CD14-positive monocyte (primary cell): ENCODE data around the gene IL16. TPM values are rescaled to one million over a fixed set of nuclear protein-coding genes. Genes with fewer than 3 reads are reported as not detected.

ENCODE experiments used
- DNase-seq, 3 donors: peaks; one replicate each; pipeline ENCODE4 v3.0.0-alpha.2; 2011 to 2022
- H2AFZ ChIP-seq: 2 replicates; pipeline ENCODE4 v1.6.0; 2012; ENCODE audit warnings: mild to moderate bottlenecking, low read depth, low read length, inconsistent platforms; ENCODE audit not compliant: insufficient read depth, poor library complexity, severe bottlenecking
- H3K27ac ChIP-seq, 2 donors: 1 replicate in 1 of 2; 2 replicates in 1 of 2; pipeline ENCODE4 v1.5.1; 2012 to 2013; ENCODE audit warnings: low read length in 2 of 2, control low read depth in 1 of 2, inconsistent platforms in 1 of 2, low read depth in 1 of 2, mild to moderate bottlenecking in 1 of 2
- H3K27me3 ChIP-seq, 2 donors: one replicate each; pipeline versions ENCODE4 v1.6.0 to v1.6.1; 2011 to 2013; ENCODE audit warnings: low read length in 2 of 2; ENCODE audit not compliant: control insufficient read depth in 2 of 2, insufficient read depth in 2 of 2
- H3K36me3 ChIP-seq, 2 donors: replicated peaks in 1 of 2; 1 replicate in 1 of 2; 2 replicates in 1 of 2; pipeline versions ENCODE4 v1.5.1 to v1.6.1; 2012 to 2013; ENCODE audit warnings: low read length in 2 of 2, control low read depth in 1 of 2, inconsistent platforms in 1 of 2, mild to moderate bottlenecking in 1 of 2; ENCODE audit not compliant: insufficient read depth in 2 of 2, control insufficient read depth in 1 of 2
- H3K4me1 ChIP-seq, 2 donors: 1 replicate in 1 of 2; 2 replicates in 1 of 2; pipeline versions ENCODE4 v1.5.1 to v1.6.1; 2012 to 2013; ENCODE audit warnings: low read length in 2 of 2, control low read depth in 1 of 2, inconsistent platforms in 1 of 2, mild to moderate bottlenecking in 1 of 2, moderate library complexity in 1 of 2; ENCODE audit not compliant: insufficient read depth in 2 of 2, control insufficient read depth in 1 of 2
- H3K4me2 ChIP-seq: replicated peaks from 2 replicates; pipeline ENCODE3; 2012; ENCODE audit warnings: low read length, moderate library complexity, mild to moderate bottlenecking; ENCODE audit not compliant: poor library complexity, severe bottlenecking; ENCODE audit errors: extremely low read depth
- H3K4me3 ChIP-seq, 3 experiments: fragments of 200-600 bp in 1 of 3; sonication (generic) in 1 of 3; replicated peaks in 1 of 3; 1 replicate in 2 of 3; 2 replicates in 1 of 3; pipeline ENCODE4 v1.5.1; 2011 to 2013; ENCODE audit warnings: low read length in 3 of 3, mild to moderate bottlenecking in 3 of 3, control low read depth in 2 of 3, low read depth in 2 of 3, inconsistent platforms in 1 of 3, moderate library complexity in 1 of 3
- H3K79me2 ChIP-seq: 2 replicates; pipeline ENCODE4 v1.6.0; 2012; ENCODE audit warnings: mild to moderate bottlenecking, control low read depth, inconsistent platforms, low read length, moderate library complexity; ENCODE audit not compliant: insufficient read depth
- H3K9ac ChIP-seq: 2 replicates; pipeline ENCODE4 v1.6.0; 2017; ENCODE audit warnings: low read length, mild to moderate bottlenecking; ENCODE audit not compliant: insufficient read depth, poor library complexity, severe bottlenecking
- H3K9me3 ChIP-seq, 2 donors: replicated peaks in 1 of 2; 1 replicate in 1 of 2; 2 replicates in 1 of 2; pipeline versions ENCODE4 v1.5.1 to v1.6.1; 2012 to 2013; ENCODE audit warnings: low read length in 2 of 2, control low read depth in 1 of 2; ENCODE audit not compliant: control insufficient read depth in 1 of 2, insufficient read depth in 1 of 2
- H4K20me1 ChIP-seq: 2 replicates; pipeline ENCODE4 v1.6.0; 2012; ENCODE audit warnings: mild to moderate bottlenecking, low read length, control low read depth, moderate library complexity; ENCODE audit not compliant: insufficient read depth
- H3K27ac Mint-ChIP-seq, 7 donors: one replicate each; pipeline ENCODE4 v1.8.0; 2020; ENCODE audit warnings: mild to moderate bottlenecking in 7 of 7, mixed read lengths in 7 of 7, moderate library complexity in 6 of 7, inconsistent platforms in 2 of 7
- H3K27me3 Mint-ChIP-seq, 3 donors: one replicate each; pipeline ENCODE4 v1.8.0; 2021 to 2022; ENCODE audit warnings: low read depth in 3 of 3, mild to moderate bottlenecking in 3 of 3, mixed read lengths in 3 of 3, moderate library complexity in 3 of 3, inconsistent platforms in 1 of 3
- H3K36me3 Mint-ChIP-seq, 2 donors: one replicate each; pipeline ENCODE4 v1.8.0; 2020; ENCODE audit warnings: mixed read lengths in 2 of 2, inconsistent platforms in 1 of 2, mild to moderate bottlenecking in 1 of 2
- H3K4me1 Mint-ChIP-seq: one replicate; pipeline ENCODE4 v1.8.0; 2020; ENCODE audit warnings: mild to moderate bottlenecking, mixed read lengths
- H3K4me3 Mint-ChIP-seq, 2 donors: one replicate each; pipeline ENCODE4 v1.8.0; 2020; ENCODE audit warnings: mild to moderate bottlenecking in 2 of 2, mixed read lengths in 2 of 2, moderate library complexity in 1 of 2
- H3K9me3 Mint-ChIP-seq, 7 donors: one replicate each; pipeline ENCODE4 v1.8.0; 2020 to 2022; ENCODE audit warnings: mixed read lengths in 7 of 7, mild to moderate bottlenecking in 6 of 7, moderate library complexity in 6 of 7, inconsistent platforms in 2 of 7
- CTCF ChIP-seq: fragments of 200-600 bp; IDR thresholded peaks from one replicate; pipeline ENCODE4 v1.8.0; 2022; ENCODE audit warnings: antibody characterized with exemption, mild to moderate bottlenecking
- WGBS: methylation state at CpG from one replicate; pipeline ENCODE4 v1.1.5; 2013; ENCODE audit warnings: missing lambda C conversion rate; ENCODE audit not compliant: insufficient coverage; 5-methylcytosine and 5-hydroxymethylcytosine counted together
- intact Hi-C, 2 donors: fragments of 100-400 bp; cut with micrococcal nuclease; formaldehyde crosslinking; loops; one replicate each; pipeline versions ENCODE4 v1.15.0 to v1.15.1; 2023
- polyA plus RNA-seq, 3 donors: library from polyadenylated mRNA; depleted of rRNA in 1 of 3; unstranded in 2 of 3; stranded (reverse) in 1 of 3; fragments of 300-500 nt in 2 of 3; fragments of >200 nt in 1 of 3; fragmentation: Illumina TruSeq in 2 of 3; gene quantifications; 1 replicate in 2 of 3; 2 replicates in 1 of 3; pipeline ENCODE4 v1.2.3, GENCODE V29; 2012 to 2021

IL16 gene
- polyA plus RNA-seq, 3 donors = 64.8 to 95.1 (median 71.5) TPM

- Histone ChIP-seq H3K4me1 (peaks cover 39 to 40% of the 10 kb centered on the region in 2 donors), H3K9me3 (no peaks in the 10 kb centered on the region), H3K9ac (no peak overlapping the region), H3K36me3 (no peaks in the 10 kb centered on the region), H2AFZ (no peak overlapping the region), H3K79me2 (no peaks in the 10 kb centered on the region), H3K4me2 (no peak overlapping the region), H3K27ac (no peak overlapping the region), H3K4me3 (no peak overlapping the region), H4K20me1 (no peaks in the 10 kb centered on the region), H3K27me3 (no peaks in the 10 kb centered on the region)
- Mint-ChIP-seq H3K36me3 (peaks cover 2 to 3% of the 10 kb centered on the region in 2 donors), H3K27me3 (peaks cover 0 to 10% (median 0%) of the 10 kb centered on the region in 3 donors), H3K4me3 (no peak overlapping the region), H3K27ac (peak overlapping the region in 4 of 7 donors; percentile 3 to 85 (median 61)), H3K9me3 (peaks cover 0 to 3% (median 2%) of the 10 kb centered on the region in 7 donors), H3K4me1 (peaks cover 55% of the 10 kb centered on the region)
- no peak for DNase-seq
- no CpG with 5 or more reads among the region's 3 CpGs for WGBS
- intact Hi-C loops = no loop called here
- TF ChIP-seq CTCF = no peak
Observed at GRCh38 chr15:81288040-81288439, 91.4 kb downstream of the IL16 start.

- no peaks in the 10 kb centered on the region for H3K36me3 ChIP-seq
- TF ChIP-seq CTCF = no peak
- H4K20me1 ChIP-seq = no peaks in the 10 kb centered on the region
- no peak overlapping the region for H3K4me3 ChIP-seq
- H3K36me3 Mint-ChIP-seq = peaks cover 2 to 3% of the 10 kb centered on the region in 2 donors
- no peak overlapping the region for H3K4me2 ChIP-seq
- no peak overlapping the region for H3K27ac Mint-ChIP-seq
- no peak overlapping the region for H3K4me3 Mint-ChIP-seq
- 66% methylated on average over 5 of the region's 8 CpGs for WGBS
- peaks cover 0 to 3% (median 0%) of the 10 kb centered on the region in 7 donors for H3K9me3 Mint-ChIP-seq
- H3K9me3 ChIP-seq = no peaks in the 10 kb centered on the region
- H3K4me1 ChIP-seq = peaks cover 45 to 46% of the 10 kb centered on the region in 2 donors
- peaks cover 0 to 10% (median 0%) of the 10 kb centered on the region in 3 donors for H3K27me3 Mint-ChIP-seq
- intact Hi-C loops = no loop called here
- H3K4me1 Mint-ChIP-seq = peaks cover 60% of the 10 kb centered on the region
- H3K79me2 ChIP-seq = no peaks in the 10 kb centered on the region
- H2AFZ ChIP-seq = no peak overlapping the region
- H3K27ac ChIP-seq = no peak overlapping the region
- no peak for DNase-seq
- H3K9ac ChIP-seq = no peak overlapping the region
- H3K27me3 ChIP-seq = no peaks in the 10 kb centered on the region
Observed at GRCh38 chr15:81288616-81289015, 91.9 kb downstream of the IL16 start.
